ENCODE results near the gene MAT2A. TPM values are rescaled to one million over a fixed set of nuclear protein-coding genes. Genes with fewer than 3 reads are reported as not detected.

MAT2A gene
- total and polyA plus RNA-seq, 9 of the 15 experiments (the other 6 are each of a cell fraction or from before 2014, with no cell fraction given) = 130 to 1,027 (median 240) TPM

DNA sequence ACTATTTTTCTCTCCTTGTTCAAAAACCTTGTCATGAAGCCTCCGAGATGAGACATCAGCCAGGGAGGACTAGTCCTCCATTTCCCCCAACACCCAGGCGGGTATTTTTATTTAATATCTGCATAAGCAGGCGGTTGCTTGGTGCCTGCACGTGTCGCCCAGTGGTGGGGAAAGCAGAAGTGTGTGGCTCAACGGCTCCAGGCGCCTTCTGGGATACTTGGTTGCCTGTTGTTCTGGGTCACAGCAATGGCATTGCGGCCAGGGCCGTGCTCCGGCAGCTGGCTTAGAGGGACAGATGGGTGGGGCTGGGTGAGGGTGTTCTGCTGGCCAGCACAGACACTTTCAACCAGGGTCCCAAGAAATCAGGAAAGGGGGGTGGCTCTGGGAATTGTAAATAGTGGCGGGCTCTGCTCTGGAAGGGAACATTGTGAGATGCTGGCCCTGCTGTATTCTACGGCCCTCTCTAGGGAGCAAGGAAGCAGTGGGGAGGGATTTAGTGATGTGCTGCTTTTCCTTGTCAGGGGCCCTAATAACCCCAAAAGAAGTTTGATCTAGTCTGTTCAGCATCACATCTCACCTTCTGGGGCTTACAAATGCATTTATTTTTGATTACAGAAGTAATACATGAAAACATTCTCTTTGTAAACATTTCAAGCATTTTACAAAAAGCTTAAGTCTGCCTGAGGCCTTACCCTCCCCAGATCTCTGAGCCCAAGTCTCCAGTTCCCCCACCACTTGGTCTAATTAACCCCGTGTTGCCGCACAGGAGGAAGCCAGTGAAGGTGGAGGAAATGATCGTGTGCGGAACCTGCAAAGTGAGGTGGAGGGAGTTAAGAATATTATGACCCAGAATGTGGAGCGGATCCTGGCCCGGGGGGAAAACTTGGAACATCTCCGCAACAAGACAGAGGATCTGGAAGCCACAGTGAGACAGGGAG lies 39.5 kb downstream of the MAT2A start (continued):
- TF ChIP-seq, protein P1, sequence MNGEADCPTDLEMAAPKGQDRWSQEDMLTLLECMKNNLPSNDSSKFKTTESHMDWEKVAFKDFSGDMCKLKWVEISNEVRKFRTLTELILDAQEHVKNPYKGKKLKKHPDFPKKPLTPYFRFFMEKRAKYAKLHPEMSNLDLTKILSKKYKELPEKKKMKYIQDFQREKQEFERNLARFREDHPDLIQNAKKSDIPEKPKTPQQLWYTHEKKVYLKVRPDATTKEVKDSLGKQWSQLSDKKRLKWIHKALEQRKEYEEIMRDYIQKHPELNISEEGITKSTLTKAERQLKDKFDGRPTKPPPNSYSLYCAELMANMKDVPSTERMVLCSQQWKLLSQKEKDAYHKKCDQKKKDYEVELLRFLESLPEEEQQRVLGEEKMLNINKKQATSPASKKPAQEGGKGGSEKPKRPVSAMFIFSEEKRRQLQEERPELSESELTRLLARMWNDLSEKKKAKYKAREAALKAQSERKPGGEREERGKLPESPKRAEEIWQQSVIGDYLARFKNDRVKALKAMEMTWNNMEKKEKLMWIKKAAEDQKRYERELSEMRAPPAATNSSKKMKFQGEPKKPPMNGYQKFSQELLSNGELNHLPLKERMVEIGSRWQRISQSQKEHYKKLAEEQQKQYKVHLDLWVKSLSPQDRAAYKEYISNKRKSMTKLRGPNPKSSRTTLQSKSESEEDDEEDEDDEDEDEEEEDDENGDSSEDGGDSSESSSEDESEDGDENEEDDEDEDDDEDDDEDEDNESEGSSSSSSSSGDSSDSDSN (IDR thresholded peaks at IDR 0.05; ENCODE audit: borderline replicate concordance in 1 of 2, low read depth in 2 of 2, low read length in 2 of 2) = 0 out of 4 replicates have a peak, but pooled peaks have one; percentile 34 to 41
- TF ChIP-seq TEAD4 (IDR thresholded peaks at IDR 0.05; ENCODE audit: low read length) (0 out of 2 replicates have a peak, but pooled peaks have one; percentile 7), TEAD4 (CRISPR knock-in tag; IDR thresholded peaks at IDR 0.05; ENCODE audit: borderline replicate concordance) (no peak), HIVEP1 (CRISPR knock-in tag; IDR thresholded peaks at IDR 0.05) (0 out of 2 replicates have a peak, but pooled peaks have one; percentile 64), NR2C1 (IDR thresholded peaks at IDR 0.05) (no peak), NR2C1 (tag; IDR thresholded peaks at IDR 0.05) (peak; percentile 10; the same call in 1 of the 2 replicates), ZFP36 (IDR thresholded peaks at IDR 0.05; ENCODE audit: low read depth, low read length, partially characterized antibody) (no peak), YY1 (IDR thresholded peaks at IDR 0.05; ENCODE audit: borderline replicate concordance in 1 of 3, control insufficient read depth in 1 of 3, extremely low read depth in 1 of 3, insufficient read depth in 3 of 3, insufficient read length in 1 of 3, insufficient replicate concordance in 2 of 3, low read depth in 1 of 3, low read length in 2 of 3) (peak in 1 of 3 experiments; percentile 58), RBFOX2 (IDR thresholded peaks at IDR 0.05; ENCODE audit: low read depth, low read length) (peak; percentile 47), HMGN3 (IDR thresholded peaks at IDR 0.05; ENCODE audit: borderline replicate concordance, extremely low read depth, insufficient read length, low read depth, low read length) (no peak), NR1H2 (CRISPR knock-in tag; IDR thresholded peaks at IDR 0.05) (0 out of 2 replicates have a peak, but pooled peaks have one; percentile 57), EP300 (IDR thresholded peaks at IDR 0.05; ENCODE audit: low read length) (peak; percentile 21; the same call in 1 of the 2 replicates)
- TF ChIP-seq, protein P2, sequence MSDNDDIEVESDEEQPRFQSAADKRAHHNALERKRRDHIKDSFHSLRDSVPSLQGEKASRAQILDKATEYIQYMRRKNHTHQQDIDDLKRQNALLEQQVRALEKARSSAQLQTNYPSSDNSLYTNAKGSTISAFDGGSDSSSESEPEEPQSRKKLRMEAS (CRISPR knock-in tag; IDR thresholded peaks at IDR 0.05) = peak; percentile 33; the same call in 1 of the 2 replicates
- TF ChIP-seq, protein P3, sequence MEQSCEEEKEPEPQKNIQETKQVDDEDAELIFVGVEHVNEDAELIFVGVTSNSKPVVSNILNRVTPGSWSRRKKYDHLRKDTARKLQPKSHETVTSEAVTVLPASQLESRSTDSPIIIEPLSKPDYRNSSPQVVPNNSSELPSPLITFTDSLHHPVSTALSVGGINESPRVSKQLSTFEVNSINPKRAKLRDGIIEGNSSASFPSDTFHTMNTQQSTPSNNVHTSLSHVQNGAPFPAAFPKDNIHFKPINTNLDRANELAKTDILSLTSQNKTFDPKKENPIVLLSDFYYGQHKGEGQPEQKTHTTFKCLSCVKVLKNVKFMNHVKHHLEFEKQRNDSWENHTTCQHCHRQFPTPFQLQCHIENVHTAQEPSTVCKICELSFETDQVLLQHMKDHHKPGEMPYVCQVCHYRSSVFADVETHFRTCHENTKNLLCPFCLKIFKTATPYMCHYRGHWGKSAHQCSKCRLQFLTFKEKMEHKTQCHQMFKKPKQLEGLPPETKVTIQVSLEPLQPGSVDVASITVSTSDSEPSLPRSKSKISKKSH (CRISPR knock-in tag; IDR thresholded peaks at IDR 0.05) = no peak
- TF ChIP-seq, protein P4, sequence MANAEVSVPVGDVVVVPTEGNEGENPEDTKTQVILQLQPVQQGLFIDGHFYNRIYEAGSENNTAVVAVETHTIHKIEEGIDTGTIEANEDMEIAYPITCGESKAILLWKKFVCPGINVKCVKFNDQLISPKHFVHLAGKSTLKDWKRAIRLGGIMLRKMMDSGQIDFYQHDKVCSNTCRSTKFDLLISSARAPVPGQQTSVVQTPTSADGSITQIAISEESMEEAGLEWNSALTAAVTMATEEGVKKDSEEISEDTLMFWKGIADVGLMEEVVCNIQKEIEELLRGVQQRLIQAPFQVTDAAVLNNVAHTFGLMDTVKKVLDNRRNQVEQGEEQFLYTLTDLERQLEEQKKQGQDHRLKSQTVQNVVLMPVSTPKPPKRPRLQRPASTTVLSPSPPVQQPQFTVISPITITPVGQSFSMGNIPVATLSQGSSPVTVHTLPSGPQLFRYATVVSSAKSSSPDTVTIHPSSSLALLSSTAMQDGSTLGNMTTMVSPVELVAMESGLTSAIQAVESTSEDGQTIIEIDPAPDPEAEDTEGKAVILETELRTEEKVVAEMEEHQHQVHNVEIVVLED (CRISPR knock-in tag; IDR thresholded peaks at IDR 0.05) = peak; percentile 31; the same call in 1 of the 2 replicates
- TF ChIP-seq, protein P5, sequence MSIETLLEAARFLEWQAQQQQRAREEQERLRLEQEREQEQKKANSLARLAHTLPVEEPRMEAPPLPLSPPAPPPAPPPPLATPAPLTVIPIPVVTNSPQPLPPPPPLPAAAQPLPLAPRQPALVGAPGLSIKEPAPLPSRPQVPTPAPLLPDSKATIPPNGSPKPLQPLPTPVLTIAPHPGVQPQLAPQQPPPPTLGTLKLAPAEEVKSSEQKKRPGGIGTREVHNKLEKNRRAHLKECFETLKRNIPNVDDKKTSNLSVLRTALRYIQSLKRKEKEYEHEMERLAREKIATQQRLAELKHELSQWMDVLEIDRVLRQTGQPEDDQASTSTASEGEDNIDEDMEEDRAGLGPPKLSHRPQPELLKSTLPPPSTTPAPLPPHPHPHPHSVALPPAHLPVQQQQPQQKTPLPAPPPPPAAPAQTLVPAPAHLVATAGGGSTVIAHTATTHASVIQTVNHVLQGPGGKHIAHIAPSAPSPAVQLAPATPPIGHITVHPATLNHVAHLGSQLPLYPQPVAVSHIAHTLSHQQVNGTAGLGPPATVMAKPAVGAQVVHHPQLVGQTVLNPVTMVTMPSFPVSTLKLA (conservative IDR thresholded peaks at IDR 0.05) = peak; percentile 65 to 69; a peak in 2 of 4 replicates

Data from K562 (cell line).